Measurements from ENCODE around the gene IFITM1.
"Not testable (repeated sequence)": the region's sequence is repeated elsewhere in the genome, so short reads cannot be mapped to it uniquely, and the experiment has no call there.

IFITM1 gene

DNA sequence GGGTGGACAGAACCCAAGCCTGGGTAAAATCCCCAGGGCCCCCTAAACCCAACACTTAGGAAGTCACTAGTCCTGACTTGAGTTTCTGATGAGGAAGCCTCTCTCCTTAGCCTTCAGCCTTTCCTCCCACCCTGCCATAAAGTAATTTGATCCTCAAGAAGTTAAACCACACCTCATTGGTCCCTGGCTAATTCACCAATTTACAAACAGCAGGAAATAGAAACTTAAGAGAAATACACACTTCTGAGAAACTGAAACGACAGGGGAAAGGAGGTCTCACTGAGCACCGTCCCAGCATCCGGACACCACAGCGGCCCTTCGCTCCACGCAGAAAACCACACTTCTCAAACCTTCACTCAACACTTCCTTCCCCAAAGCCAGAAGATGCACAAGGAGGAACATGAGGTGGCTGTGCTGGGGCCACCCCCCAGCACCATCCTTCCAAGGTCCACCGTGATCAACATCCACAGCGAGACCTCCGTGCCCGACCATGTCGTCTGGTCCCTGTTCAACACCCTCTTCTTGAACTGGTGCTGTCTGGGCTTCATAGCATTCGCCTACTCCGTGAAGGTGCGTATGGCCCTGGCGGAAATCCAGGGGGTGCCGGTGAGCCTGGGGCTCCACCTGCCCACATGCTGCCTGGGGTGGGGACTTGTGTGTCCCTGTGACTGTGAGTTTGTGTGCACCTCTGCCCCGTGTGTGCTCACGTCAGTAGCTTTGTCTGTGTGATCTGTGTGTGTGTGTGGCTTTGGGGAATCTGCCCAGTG is at the start of gene IFITM1:
IFITM1 (plus strand) TSS at position 254 of the 767 bp plus-strand sequence; CDS start at position 385, 131 bp downstream.
- peak; percentile 88 for DNase-seq (ENCODE audit: low spot score)

DNA sequence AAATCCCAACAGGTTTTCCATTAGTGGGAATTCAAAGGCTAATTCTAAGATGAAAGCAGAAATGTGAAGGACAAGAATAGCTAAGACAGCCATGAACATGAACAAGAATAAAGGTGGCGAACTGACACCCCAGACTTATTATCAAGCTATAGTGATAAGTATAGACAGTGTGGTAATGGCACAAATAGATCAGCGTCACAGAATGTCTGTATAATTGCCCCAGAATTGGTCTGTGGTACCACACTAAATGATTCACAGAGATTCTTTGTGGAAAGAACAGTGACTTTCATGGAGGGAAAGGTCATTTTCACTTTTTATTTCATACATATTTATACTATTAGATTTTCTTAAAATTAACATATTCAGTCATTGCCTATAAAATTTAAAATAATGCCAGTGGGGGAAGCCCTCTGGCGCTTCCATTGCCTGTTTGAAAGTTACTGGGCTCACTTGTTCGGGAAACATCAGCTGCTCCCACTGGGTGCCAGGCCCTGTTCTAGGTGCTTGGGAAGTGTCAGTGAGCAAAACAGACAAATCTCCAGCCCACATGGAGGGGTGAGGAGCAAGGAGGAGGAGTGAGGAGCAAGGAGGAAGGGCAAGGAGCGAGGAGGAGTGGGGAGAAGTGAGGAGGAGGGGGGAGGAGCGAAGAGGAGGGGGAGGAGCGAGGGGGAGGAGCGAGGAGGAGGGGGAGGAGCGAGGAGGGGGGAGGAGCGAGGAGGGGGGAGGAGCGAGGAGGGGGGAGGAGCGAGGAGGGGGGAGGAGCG is 47.0 kb upstream of the IFITM1 start:
- no peak for DNase-seq (ENCODE audit: low spot score)

DNA sequence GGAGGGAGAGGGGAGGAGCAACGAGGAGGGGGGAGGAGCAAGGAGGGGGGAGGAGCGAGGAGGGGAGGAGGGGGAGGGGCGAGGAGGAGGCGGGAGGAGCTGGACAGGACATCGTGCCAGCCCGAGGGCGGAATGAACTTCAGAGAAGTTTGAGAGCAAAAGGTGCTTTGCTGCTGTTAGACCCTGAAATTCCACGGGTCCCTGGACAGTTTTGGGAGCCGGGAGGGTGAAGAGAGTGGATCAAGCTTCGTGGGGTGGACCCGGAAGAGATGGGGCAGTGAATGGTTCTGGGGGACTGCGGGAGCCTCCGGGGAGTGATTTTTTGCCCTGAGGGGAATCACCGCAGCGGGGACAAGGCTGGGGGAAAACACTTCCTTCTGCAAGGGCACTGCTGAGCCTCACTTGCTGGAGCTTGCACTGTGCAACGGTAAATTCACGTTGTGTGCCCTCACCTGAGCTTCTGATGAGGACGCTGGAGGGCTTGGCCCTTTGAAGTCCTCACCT is 46.3 kb upstream of the IFITM1 start:
- DNase-seq (ENCODE audit: low spot score): no peak

DNA sequence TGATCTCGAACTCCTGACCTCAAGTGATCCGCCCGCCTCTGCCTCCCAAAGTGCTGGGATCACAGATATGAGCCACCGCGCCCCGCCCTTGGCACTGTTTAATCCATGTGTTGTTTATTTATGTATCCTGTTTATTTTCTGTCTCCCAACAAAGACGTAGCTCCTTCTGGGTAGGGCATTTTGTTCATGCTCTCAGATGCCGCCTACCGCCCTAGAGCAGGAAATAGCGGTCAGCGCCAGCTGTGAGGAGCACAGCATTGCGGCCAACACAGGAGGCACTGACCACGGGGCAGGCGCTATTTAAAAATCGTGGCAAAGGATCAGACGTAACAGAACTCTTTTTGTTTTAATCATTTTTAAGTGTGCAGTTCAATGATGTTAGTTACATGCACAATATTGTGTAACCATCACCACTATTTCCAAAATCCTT is 45.1 kb upstream of the IFITM1 start:
- not testable (repeated sequence) for DNase-seq (ENCODE audit: low spot score)

DNA sequence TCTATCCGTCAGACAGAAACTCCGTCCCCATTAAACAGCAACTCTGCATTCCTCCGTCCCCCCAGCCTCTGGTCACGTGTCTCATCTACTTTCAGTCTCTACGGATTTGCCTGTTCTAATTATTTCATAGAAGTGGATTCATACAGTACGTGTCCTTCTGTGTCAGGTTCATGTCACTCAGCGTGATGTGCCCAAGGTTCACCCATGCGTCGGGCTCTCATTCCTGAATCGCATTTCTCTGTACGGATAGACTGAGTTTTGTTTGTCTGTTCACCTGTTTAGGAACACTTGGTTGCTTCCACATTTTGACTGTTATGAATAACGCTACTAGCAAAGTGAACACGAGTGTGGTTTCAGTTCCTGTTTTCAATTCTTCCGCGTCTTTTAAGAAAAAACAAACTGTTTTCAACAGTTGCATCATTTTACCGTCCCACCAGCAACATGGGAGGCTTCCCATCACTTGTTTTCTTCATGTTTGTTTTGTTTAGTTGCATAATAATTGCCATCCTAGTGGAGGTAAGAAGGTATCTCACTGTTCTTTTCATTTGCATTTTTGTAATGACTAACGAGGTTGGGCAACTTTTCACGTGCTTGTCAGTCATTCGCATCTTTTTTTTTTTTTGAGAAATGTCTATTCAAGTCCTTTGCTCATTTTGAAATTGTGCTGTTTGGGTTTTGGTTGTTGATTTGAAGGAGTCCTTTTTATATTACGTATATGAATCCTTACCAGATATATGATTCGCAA is 44.5 kb upstream of the IFITM1 start:
- no peak for DNase-seq (ENCODE audit: low spot score)

DNA sequence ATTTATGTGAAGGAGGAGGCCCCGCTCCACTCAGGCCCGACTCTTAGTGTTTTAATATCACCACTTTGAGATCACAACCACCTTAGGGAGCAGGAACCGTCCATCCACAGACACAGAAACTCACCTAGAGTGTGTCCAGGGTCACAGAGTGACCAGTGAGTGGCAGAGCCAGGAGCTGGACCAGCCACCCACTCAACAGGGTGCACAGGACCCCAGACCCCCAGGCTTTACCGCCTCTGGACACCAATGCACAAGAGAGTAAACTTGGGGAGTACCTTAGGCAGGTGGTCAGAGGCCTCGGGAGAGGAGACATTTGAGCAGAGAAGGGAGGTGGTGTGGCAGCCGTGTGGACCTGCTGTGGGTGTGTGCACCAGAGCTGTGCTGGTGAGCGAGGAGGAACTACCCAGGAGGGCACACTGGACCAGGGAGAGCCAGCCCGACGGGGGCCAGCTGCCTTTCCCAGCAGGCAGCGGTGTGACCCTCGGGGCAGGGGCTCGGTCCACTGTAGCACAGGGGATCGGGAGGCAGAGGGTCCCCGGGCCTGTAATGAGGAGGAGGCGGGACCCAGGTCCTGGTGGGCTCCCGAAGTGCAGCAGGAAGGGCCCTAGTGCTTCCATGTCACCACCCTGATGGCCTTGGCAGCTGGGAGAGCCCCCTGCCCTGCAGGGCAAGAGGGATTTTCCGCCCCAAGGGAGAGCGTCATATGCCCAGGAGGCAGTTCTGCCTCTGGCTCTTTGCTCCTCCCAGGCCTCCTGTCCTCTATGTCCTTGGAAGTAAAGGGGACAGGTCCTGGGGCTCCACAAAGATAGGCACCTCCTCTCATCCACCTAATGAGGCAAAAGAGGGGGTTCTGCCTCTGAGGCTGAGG is 43.2 kb upstream of the IFITM1 start:
- DNase-seq (ENCODE audit: low spot score): no peak

DNA sequence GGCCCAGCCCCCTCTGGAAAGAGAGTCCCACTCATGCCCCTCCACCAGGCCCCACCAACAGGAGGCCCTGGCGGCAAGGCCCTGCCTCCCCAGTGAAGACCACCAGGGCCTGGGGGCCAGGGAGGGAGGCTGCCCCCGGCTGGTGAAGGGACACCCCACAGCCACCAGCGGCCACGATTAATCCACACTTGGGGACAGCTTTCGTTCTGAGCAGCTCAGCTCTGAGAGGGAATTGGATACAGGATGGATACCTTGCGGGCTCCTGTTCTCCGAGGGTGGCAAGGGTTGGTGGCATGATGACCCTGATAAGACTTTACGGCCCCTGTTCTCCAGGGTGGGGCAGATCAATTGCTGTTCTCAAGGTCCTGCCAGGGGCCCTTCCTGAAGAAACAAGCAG is 42.5 kb upstream of the IFITM1 start:
- DNase-seq (ENCODE audit: low spot score): no peak

DNA sequence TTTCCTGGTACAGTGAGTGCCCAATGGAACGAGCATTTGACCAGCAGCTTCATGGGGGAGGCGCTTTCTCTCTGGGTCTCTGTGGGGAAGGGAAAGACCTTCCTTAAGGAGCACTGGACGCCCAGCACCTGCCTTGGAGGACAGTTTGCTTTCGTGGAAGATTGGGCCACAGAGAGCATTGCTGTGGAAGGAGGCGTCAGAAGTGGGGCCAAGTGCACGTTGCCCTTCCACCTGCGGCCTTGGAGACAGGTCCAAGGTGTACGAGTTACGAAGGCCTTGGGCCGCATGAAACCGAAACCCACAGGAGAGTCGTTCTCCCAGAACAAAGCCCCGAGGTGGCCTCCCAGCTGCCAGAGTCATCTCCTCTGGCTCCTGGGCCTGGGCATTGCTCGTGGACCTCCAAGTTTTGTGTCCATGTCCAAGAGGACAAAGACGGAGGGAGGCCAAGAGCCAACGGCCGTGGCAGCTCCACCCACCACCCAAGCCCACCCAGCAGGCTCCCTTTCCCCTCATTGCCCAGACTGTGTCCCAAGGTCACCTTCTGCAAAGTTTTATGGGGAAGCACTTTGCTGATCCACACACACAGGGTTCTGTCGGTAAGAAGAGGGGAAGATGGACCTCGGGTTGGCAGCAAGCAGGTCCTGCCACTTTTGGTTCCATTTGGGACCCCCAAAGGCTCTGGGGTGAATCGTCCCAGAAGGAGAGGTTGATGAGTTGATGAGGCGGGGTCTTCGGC is 41.5 kb upstream of the IFITM1 start:
- no peak for DNase-seq (ENCODE audit: low spot score)

DNA sequence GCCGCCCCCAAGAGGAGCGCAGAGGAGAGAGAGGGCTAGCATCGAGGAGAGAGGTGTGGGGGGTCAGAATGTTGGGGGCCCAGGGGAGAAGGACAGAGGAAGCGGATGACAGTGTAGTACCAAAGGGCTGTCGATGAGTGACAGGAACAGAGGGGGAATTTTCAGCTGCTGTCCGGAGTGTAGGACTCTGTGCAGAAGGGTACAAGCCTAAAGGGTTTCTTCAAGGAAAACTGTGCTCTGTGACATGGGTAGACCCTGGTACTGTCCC is 41.0 kb upstream of the IFITM1 start:
- DNase-seq (ENCODE audit: low spot score): no peak

DNA sequence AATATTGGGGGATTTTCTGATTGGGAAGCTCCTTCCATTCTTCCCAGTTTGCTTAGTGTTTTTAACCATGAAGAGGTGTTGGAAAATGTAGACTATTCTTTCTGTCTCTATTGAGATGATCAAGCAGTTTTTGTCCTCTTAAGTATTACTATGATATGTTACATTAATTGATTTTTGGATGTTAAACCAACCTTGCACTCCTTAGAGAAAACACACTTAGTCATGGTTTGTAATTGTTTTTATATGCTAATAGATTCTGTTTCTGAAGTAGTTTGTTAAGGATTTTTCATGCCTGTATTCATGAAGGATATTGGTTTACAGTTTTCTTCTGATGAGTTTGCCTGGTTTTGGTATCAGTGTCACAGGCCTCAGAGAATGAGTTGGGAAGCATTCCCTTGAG is 37.6 kb upstream of the IFITM1 start:
- no peak for DNase-seq (ENCODE audit: low spot score)

DNA sequence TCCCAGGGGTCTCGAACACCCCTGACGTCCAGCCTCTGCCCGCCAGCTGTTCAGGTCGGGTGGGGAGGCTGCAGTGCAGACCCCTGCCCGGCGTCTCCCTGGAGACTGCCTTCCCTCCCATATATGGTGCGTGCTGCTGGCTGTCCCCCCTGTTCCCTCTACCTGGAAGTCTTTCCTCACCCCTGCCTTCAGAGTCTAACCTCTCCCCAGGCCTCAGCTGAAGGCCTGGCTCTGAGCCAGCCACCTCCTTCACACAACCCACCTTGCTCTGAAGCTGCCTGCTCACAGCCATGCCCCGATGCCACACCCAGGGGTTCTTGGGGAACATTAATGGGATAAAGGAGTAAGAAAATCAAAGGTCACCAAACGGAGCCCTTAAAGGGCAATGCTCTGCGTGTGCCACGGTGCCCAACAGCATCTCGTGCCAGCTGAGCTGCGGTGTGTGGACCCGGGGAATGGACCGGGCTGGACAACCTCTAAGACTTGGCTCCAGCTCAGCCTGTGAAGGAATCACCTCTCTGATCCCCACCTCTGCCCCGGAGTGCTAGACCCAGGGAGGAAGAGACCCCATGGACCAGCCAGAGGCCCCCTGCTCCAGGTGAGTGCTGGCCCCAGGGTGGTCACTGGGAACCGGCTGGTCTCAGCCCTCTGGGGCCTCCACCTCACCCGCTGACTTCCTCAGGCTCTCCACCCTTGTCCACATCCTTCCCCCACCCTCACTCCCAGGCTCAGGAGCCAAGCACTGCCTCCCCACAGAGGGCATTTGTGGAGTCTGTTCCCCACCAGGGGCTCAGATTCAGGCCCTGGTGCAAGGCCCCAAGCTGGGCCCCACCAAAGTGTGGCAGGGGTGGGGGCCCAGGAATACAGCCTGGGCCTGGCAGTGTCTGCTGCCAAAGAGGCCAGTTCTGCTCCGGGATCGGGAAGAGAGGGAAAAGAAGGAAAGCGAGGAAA is 35.6 kb upstream of the IFITM1 start, which contains the start of gene NLRP6:
NLRP6 (plus strand) TSS at position 407 of the 951 bp plus-strand sequence; CDS start at position 570, 163 bp downstream.
- no peak for DNase-seq (ENCODE audit: low spot score)

DNA sequence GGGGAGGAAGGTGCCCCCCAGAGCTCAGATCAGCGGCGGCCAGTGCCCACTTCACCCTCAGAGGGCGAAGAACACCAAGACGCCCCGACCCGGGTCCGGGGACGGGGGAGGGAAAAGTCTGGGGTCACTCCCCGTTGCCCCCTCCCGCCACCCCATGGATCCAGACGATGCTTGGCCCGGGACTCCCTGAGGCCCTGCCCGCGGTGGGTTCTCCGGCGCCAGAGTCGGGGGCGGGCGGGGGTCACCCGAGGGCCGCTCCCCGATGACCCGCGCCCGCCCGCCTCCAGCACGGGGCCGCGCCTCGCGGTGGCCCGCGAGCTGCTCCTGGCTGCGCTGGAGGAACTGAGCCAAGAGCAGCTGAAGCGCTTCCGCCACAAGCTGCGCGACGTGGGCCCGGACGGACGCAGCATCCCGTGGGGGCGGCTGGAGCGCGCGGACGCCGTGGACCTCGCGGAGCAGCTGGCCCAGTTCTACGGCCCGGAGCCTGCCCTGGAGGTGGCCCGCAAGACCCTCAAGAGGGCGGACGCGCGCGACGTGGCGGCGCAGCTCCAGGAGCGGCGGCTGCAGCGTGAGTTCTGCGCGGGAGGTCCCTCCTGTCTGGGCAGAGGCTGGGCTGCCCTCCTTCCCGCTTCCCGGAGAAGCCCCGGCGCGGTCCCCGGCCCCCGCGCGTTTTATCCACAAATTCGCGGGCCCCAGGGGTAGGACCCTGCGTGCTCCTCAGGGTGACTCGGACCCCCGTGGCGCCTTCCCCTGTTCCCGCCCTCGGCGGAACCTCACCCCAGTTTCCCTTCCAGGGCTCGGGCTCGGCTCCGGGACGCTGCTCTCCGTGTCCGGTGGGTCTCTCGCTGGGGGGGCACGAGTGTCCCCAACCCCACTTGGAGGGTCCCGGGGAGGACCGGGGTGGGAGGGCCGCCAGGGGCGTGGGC is 34.5 kb upstream of the IFITM1 start:
- DNase-seq (ENCODE audit: low spot score): no peak

DNA sequence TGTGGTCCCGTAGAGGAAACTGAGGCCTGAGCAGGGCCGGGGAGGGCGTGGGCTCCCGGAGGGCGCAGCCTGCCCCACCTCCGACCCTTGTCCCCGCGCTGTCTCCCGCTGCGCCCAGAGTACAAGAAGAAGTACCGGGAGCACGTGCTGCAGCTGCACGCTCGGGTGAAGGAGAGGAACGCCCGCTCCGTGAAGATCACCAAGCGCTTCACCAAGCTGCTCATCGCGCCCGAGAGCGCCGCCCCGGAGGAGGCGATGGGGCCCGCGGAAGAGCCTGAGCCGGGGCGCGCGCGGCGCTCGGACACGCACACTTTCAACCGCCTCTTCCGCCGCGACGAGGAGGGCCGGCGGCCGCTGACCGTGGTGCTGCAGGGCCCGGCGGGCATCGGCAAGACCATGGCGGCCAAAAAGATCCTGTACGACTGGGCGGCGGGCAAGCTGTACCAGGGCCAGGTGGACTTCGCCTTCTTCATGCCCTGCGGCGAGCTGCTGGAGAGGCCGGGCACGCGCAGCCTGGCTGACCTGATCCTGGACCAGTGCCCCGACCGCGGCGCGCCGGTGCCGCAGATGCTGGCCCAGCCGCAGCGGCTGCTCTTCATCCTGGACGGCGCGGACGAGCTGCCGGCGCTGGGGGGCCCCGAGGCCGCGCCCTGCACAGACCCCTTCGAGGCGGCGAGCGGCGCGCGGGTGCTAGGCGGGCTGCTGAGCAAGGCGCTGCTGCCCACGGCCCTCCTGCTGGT is 33.7 kb upstream of the IFITM1 start:
- DNase-seq (ENCODE audit: low spot score): peak; percentile 68

DNA sequence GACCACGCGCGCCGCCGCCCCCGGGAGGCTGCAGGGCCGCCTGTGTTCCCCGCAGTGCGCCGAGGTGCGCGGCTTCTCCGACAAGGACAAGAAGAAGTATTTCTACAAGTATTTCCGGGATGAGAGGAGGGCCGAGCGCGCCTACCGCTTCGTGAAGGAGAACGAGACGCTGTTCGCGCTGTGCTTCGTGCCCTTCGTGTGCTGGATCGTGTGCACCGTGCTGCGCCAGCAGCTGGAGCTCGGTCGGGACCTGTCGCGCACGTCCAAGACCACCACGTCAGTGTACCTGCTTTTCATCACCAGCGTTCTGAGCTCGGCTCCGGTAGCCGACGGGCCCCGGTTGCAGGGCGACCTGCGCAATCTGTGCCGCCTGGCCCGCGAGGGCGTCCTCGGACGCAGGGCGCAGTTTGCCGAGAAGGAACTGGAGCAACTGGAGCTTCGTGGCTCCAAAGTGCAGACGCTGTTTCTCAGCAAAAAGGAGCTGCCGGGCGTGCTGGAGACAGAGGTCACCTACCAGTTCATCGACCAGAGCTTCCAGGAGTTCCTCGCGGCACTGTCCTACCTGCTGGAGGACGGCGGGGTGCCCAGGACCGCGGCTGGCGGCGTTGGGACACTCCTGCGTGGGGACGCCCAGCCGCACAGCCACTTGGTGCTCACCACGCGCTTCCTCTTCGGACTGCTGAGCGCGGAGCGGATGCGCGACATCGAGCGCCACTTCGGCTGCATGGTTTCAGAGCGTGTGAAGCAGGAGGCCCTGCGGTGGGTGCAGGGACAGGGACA is 32.9 kb upstream of the IFITM1 start:
- no peak for DNase-seq (ENCODE audit: low spot score)

DNA sequence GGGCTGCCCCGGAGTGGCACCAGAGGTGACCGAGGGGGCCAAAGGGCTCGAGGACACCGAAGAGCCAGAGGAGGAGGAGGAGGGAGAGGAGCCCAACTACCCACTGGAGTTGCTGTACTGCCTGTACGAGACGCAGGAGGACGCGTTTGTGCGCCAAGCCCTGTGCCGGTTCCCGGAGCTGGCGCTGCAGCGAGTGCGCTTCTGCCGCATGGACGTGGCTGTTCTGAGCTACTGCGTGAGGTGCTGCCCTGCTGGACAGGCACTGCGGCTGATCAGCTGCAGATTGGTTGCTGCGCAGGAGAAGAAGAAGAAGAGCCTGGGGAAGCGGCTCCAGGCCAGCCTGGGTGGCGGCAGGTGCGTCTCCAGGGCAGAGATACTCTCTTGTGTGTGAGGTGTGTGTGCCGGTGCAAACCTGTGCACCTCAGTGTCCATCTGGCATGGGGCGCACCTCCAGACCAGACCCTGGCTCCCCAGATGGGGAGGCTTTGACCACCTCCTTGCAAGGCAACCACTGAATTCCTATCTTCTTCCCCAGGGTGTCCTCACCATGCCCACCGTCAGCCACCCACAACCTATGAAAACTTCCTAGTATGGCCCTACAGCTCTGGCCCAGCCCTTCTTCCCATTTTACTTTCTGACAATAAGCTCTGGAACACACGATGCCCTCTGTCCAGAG is 32.2 kb upstream of the IFITM1 start:
- no peak for DNase-seq (ENCODE audit: low spot score)

DNA sequence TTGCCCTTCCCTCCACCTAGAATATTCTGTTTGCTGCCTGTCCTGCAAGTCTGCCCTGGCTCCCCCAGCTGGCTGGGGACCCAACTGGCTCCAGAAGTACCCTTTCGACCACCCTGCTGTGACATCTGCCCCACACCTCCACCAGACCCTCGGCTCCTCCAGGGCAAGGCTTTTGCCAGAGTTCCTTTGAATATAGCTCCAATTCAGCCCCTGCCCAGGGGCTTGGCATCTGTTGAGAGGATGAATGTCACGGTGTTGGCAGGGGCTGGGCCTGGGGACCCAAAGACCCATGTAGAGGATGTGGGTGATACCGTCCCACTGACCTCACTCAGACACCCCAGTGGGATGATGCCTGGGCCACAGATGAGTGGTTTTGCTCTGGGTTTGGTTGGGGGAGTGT is 31.7 kb upstream of the IFITM1 start:
- DNase-seq (ENCODE audit: low spot score): no peak

Data from GM03348 (cell line).